Right atrium auricular region (tissue), 2 donors: ENCODE measurements around the gene RAB3A. TPM values are rescaled to one million over a fixed set of nuclear protein-coding genes. Genes with fewer than 3 reads are reported as not detected.

ENCODE experiments used
- DNase-seq: peaks from one replicate; pipeline ENCODE4 v3.0.0-alpha.2; 2019; ENCODE audit warnings: low spot score
- H3K27ac ChIP-seq, 2 donors: fragments of 200-600 bp; sonication (generic); 1 replicate in 1 of 2; 2 replicates in 1 of 2; pipeline ENCODE4 v1.5.1; 2016 to 2019
- H3K27me3 ChIP-seq, 2 donors: fragments of 200-600 bp; sonication (generic); one replicate each; pipeline versions ENCODE4 v1.5.1 to v1.6.0; 2017 to 2019
- H3K36me3 ChIP-seq: fragments of 200-600 bp; sonication (generic); one replicate; pipeline ENCODE4 v1.5.1; 2016
- H3K4me1 ChIP-seq, 2 donors: fragments of 200-600 bp; sonication (generic); one replicate each; pipeline versions ENCODE4 v1.5.1 to v1.6.0; 2017 to 2019
- H3K4me3 ChIP-seq, 2 donors: fragments of 200-600 bp; sonication (generic); 1 replicate in 1 of 2; 2 replicates in 1 of 2; pipeline ENCODE4 v1.5.1; 2017 to 2019; ENCODE audit warnings: mild to moderate bottlenecking in 1 of 2, moderate library complexity in 1 of 2
- H3K9me3 ChIP-seq, 2 donors: fragments of 200-600 bp; sonication (generic); one replicate each; pipeline ENCODE4 v1.5.1; 2019
- CTCF ChIP-seq, 2 donors: fragments of 200-600 bp; sonication (generic); IDR thresholded peaks; one replicate each; pipeline ENCODE4 v1.5.1; 2019; ENCODE audit warnings: antibody characterized with exemption in 2 of 2
- total RNA-seq, 2 donors: library from RNA; depleted of rRNA; stranded (reverse); fragments of >200 nt; gene quantifications; one replicate each; pipeline ENCODE4 v1.1.0, GENCODE V29; 2016

Gene RAB3A
- total RNA-seq, 2 donors from 2014 or later: 8.6 to 27.0 TPM

DNA sequence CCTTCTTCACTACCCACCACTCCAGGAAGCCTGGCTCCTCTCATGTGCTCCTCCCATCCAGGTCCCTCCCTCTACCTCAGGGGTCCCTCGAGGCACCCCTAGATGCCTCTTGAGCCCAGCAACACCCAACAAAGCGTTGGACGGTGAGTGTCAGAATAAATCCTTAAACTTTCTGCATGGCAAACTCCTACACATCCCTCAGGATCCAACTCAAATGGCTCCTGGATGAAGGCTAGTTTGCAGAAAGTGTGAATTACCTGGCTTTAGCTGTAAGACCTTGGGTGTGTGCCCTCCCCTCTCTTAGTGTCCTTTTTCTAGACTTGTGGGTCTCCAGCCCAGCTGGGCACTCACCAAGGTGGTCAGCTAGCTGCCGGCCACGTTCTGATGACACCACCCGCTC lies 5.5 kb downstream of the RAB3A start:
- Histone ChIP-seq H3K9me3 (no peaks in the 10 kb centered on the region), H3K4me3 (no peak overlapping the region), H3K36me3 (peaks cover 39% of the 10 kb centered on the region), H3K27me3 (no peaks in the 10 kb centered on the region), H3K4me1 (peaks cover 0 to 28% of the 10 kb centered on the region in 2 donors), H3K27ac (no peak overlapping the region)
- no peak for TF ChIP-seq CTCF (IDR thresholded peaks at IDR 0.05)
- DNase-seq: no peak

- Histone ChIP-seq H3K27me3 (no peaks in the 10 kb centered on the region), H3K9me3 (no peaks in the 10 kb centered on the region), H3K4me3 (no peak overlapping the region), H3K36me3 (peaks cover 39% of the 10 kb centered on the region), H3K27ac (no peak overlapping the region), H3K4me1 (peaks cover 0 to 24% of the 10 kb centered on the region in 2 donors)
- DNase-seq: no peak
- TF ChIP-seq CTCF (IDR thresholded peaks at IDR 0.05): no peak
Observed at GRCh38 chr19:18197941-18198340, 5.9 kb downstream of the RAB3A start.

GRCh38 chr19:18197306-18197705 lies 6.5 kb downstream of the RAB3A start:
- H3K4me3 ChIP-seq: no peak overlapping the region
- no peak overlapping the region for H3K27ac ChIP-seq
- H3K9me3 ChIP-seq: no peaks in the 10 kb centered on the region
- H3K4me1 ChIP-seq: peaks cover 0 to 20% of the 10 kb centered on the region in 2 donors
- no peak for DNase-seq
- no peak for TF ChIP-seq CTCF (IDR thresholded peaks at IDR 0.05)
- peaks cover 39% of the 10 kb centered on the region for H3K36me3 ChIP-seq
- H3K27me3 ChIP-seq: no peaks in the 10 kb centered on the region

GRCh38 chr19:18196511-18196845 lies 7.4 kb downstream of the RAB3A start:
- no peak for DNase-seq
- no peak for TF ChIP-seq CTCF (IDR thresholded peaks at IDR 0.05)
- H3K27ac ChIP-seq: no peak overlapping the region
- H3K27me3 ChIP-seq: no peaks in the 10 kb centered on the region
- no peak overlapping the region for H3K4me3 ChIP-seq
- H3K9me3 ChIP-seq: no peaks in the 10 kb centered on the region
- peaks cover 0 to 22% of the 10 kb centered on the region in 2 donors for H3K4me1 ChIP-seq
- H3K36me3 ChIP-seq: peaks cover 39% of the 10 kb centered on the region

- Histone ChIP-seq H3K27me3 (no peaks in the 10 kb centered on the region), H3K4me3 (no peak overlapping the region), H3K9me3 (no peaks in the 10 kb centered on the region), H3K36me3 (peaks cover 33% of the 10 kb centered on the region), H3K27ac (peak overlapping the region in 1 of 2 donors; percentile 42), H3K4me1 (peaks cover 0 to 22% of the 10 kb centered on the region in 2 donors)
- no peak for TF ChIP-seq CTCF (IDR thresholded peaks at IDR 0.05)
- DNase-seq: no peak
Observed at GRCh38 chr19:18194554-18195238, 9.1 kb downstream of the RAB3A start.

DNA sequence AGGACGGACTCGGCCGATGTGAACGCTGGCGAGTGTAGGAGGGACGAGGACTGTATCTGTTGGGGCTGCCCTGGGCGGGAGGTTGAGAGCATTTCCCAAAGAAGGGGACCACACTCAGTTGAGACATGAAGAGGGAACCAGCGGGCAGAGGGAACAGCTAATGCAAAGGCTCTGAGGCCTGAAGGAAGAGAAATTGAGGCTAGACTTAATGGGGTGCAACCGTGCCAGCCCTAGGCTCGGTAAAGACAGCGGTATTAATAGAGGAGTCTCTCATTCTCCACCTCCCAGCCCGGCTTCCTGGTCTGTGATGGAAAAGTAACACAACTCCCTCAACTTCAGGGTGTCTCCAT lies 9.7 kb downstream of the RAB3A start:
- Histone ChIP-seq H3K36me3 (peaks cover 29% of the 10 kb centered on the region), H3K9me3 (no peaks in the 10 kb centered on the region), H3K4me3 (peak overlapping the region; percentile 56 to 96), H3K27me3 (no peaks in the 10 kb centered on the region), H3K27ac (peak overlapping the region in 1 of 2 donors; percentile 42), H3K4me1 (peaks cover 0 to 22% of the 10 kb centered on the region in 2 donors)
- no peak for TF ChIP-seq CTCF (IDR thresholded peaks at IDR 0.05)
- DNase-seq: no peak
